GM18508 (cell line): ENCODE results near the gene ALPL.
"Not testable (repeated sequence)": the region's sequence is repeated elsewhere in the genome, so short reads cannot be mapped to it uniquely, and the experiment has no call there.

Source experiments
- ATAC-seq: cut with Tn5 transposase; IDR thresholded peaks from one replicate; pipeline ENCODE4 v1.9.1; 2021; ENCODE audit warnings: moderate number of reproducible peaks; ENCODE audit not compliant: insufficient read depth, unreplicated experiment

ALPL gene

DNA sequence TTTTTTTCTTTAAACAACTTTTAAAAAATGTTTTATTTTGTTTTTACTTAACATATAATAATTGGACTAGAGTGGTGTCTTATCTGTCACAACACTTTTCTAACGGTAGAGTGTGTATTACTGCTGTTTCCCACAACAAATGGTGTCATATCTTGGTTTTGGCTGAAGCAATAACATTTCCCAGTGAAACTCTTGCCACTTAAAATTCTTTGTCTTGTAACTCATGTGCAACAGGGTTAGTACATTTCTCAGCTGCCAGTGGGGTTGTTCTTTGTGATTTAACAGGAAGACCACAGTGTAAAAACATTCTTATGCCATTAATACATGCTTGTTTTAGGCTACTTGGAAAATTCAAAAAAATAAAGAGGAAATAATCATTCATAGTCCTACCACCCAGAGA, 43.5 kb downstream of the ALPL start:
- no peak for ATAC-seq

DNA sequence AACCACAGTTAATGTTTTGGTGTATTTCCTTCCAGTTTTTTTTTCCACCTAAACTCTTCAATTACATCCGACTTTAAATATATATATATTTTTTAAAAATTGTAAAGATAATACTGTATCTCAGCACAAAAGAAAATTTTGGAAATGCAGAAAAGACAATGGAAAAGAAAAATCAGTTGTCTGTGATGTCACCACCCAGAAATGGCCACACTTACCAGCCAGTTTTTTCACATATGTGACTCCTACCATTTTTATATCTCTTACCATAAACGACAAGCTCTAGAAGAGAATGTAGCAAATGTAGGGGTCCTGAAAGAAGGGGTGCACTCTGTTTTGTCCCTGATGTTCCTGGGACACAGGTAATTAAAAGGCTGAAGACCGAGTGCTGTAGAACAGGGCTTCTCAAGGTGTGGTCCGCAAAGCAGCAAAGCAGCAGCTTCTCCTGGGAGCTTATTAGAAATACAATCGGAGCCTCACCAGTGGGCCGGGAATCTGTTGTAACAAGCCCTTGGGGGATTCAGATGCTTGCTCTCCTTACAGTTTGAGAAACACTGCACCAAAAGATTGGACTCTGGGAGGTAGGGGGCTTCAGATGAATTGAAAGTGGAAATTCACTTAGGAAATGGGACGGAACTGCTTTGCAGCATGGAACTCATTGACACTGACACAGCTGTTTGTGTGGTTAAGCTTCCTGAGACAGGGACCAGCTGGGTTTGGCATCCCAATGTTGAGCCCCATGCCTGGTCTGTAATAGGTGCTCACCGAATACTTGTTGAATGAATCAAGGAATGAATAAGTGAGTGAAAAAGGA, 44.1 kb downstream of the ALPL start:
- no peak for ATAC-seq

DNA sequence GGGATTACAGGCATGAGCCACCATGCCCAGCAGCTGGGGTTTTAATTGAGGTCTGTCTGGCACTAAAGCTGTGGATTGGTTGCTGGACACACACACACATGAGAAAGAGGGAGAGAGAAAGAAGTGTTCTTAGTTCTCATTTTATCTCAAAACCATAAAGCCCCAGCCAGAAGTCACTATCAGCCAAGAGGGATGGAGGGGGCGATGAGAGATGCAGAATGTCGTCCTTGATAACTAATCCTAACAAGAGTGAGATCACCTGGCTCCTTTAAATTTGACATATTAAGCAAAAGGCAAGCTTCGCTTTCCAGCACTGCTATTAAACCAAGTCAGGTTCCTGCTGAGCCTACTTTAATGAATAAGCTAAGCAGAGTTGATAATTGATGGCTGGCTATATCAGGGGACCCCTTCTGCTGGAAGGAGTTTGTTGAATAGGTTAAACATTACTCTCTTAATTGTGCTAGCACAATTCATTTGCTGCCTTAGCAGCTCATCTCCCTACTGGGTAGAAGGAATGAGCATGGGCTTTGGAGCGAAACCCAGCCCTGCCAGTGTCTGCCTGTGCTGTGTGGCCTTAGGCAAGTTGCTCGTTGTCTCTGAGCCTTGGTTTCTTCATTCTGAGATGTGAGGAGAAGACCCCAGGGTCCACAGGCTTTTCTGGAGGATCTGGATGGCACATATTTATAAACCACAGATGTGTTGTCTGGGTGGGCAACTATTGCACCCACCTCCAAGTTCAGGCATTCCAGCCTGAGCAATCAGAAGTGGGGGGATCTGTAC, 50.8 kb downstream of the ALPL start:
- no peak for ATAC-seq

DNA sequence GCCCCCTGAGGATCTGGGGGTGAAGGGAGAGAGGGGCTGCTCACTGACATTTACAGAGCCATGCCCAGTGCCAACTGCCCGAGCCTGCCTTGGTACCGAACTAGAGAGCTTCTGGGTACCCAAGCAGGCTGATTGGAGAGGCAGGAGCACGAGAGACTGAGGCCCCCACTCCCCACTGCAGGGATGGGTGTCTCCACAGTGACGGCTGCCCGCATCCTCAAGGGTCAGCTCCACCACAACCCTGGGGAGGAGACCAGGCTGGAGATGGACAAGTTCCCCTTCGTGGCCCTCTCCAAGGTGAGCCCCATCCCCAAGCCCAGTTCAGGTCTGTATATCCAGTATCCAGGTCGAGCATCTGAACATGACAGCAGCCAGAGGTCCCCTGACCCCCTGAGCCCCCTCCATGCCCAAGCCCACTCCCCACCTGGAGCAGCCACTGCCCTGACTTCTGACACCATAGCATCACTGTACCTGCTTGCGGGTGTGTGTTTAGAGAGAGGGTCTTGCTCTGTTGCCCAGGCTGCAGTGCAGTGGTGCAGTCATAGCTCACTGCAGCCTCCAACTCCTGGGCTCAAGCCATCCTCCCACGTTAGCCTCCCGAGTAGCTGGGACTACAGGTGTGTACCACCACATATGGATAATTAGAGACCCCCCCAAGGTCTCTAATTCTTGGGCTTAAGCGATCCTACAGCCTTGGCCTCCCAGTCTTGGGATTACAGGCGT, 51.9 kb downstream of the ALPL start:
- no peak for ATAC-seq

DNA sequence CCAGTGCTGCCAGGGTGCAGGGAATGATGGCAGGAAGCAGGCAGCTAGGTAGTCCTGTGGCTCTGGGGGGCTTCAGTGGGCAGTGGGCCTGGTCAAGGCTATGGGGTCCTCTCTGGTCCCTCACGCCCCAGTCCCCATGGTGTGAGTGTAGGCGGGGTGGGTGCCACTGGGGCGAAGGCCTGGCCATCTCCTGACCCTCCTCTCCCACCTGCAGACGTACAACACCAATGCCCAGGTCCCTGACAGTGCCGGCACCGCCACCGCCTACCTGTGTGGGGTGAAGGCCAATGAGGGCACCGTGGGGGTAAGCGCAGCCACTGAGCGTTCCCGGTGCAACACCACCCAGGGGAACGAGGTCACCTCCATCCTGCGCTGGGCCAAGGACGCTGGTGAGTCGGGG, 53.7 kb downstream of the ALPL start:
- no peak for ATAC-seq

DNA sequence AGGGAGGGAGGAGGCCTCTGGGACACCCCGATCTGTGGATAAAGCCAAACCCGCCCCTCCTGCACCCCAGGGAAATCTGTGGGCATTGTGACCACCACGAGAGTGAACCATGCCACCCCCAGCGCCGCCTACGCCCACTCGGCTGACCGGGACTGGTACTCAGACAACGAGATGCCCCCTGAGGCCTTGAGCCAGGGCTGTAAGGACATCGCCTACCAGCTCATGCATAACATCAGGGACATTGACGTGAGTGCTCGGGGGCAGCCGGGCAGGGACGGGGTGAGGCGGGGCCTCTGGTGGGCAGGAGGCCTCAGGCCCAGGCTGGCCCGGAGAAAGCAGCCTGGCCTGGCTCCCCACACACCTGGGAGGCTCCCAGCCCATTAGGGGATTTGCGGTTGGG, 54.7 kb downstream of the ALPL start:
- ATAC-seq, result no peak

DNA sequence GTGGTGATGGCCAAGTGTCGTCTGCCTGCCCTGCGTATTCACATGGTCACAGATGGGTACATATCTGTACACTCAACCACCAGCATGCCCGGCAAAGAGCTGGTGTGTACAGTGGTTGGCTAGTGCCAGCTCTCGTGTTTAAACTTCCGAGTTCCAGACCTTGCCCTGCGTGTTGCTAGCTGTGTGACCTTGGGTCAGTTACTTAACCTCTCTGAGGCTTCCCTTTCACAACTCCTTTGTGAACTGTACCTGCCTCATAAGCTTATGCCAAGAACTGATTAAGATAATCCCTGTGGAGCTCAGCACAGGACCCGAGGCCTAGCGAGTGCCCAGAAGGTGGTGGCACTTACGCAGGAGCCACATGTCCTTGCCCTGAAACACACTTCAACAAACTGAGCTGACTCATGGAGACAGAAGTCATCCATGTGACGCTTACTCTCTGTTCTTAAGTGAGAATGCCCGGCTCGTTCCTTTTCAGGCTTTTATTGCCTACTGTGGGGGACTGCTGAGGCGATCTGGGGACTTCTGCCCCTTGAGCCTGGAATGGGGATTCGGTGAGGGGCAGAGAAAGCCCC, 55.4 kb downstream of the ALPL start:
- ATAC-seq, result no peak

DNA sequence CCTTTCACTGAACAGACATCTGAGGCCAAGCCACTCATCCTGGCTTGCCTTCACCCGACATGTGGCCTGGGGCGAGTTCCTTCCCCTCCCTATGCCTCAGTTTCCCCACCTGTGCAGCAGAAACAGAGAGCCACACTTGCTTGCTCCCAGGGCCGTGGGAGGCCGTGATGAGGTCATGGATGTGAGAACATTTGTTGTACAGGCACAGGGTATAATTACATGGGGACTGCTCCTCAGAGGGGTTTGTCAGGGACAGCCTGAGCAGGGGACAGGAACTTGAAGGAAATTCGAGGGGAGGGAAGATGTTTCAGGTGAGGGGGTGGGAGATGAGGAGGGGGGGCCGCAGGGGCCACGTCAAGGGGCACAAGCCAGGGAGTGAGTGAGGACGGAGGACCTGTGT, 56.1 kb downstream of the ALPL start:
- ATAC-seq, result no peak

DNA sequence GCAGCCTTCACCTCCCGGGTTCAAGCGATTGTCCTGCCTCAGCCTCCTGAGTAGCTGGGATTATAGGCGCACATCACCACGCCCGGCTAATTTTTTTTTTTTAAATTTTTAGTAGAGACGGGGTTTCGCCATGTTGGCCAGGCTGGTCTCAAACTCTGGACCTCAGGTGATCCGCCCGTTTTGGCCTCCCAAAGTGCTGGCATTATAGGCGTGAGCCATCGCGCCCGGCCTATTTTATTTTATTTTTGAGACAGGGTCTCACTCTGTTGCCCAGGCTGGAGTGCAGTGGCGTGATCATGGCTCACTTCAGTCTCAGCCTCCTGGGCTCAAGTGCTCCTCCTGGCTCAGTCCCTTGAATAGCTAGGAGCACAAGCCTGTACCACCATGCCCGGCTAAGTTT, 57.1 kb downstream of the ALPL start:
- ATAC-seq, result not testable (repeated sequence)

DNA sequence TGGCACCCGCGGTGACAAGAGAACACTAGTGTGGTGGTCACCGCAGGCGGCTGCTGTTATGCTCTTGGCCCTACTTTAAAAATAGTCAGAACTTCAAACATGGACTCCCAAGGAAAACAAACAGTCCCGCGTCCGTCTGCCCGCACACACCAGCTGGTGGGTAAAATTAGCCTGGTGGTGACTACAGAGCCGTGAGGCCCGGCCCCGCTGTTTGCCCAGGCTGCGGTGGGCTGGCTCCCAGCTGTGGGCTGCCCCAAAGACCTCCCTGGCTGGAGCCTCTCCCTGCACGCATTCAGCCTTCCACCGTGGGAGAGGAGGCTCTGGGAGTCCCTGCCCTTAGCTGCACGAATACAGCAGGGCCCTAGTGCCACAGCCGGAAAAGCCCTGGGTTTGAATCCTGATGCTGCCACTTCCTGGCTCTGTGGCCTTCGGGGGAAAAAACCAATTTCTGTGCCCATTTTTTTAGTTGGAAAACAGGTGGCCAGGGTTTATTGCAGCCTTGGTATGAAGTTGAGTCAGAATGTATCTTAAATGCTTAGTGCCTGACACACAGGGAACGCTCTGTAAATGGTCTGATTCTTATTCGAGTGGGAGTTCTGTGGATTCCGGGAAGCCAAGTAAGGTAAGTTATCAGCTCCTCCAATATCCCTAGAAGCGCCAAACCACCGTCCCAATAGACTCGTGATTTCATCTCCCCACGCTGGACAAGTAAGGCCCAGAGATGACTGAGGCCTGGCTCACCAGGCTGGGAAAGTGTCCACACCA, 58.2 kb downstream of the ALPL start:
- ATAC-seq, result no peak

DNA sequence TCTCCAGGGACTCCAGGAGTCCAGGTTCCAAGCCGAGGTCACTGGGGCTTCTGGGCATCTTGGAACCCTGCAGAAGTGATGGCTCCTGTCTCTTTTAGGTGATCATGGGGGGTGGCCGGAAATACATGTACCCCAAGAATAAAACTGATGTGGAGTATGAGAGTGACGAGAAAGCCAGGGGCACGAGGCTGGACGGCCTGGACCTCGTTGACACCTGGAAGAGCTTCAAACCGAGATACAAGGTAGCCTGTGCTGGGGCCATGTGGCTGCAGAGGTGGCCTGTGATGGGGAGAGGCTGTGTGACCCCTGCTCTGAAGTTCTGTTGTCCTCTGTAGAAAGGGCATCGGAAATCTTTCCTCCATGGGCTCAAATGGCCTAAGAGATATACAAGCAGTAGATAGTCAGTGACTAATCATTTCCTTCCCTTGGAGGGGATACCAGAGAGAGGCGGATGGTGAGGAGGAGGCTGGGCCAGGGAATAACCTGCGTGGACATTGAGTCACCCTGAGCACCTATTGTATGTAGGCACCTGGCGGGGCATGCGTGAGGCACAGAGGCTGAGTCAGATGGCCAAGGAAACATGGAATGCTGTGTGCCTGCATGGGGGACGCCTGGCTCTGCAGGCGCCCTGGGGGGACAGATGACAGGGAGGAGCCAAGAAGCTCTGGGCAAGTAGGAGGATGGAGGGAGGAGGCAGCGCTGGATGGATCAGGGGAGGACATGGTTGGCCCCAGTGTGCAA, 59.0 kb downstream of the ALPL start:
- ATAC-seq, result no peak

DNA sequence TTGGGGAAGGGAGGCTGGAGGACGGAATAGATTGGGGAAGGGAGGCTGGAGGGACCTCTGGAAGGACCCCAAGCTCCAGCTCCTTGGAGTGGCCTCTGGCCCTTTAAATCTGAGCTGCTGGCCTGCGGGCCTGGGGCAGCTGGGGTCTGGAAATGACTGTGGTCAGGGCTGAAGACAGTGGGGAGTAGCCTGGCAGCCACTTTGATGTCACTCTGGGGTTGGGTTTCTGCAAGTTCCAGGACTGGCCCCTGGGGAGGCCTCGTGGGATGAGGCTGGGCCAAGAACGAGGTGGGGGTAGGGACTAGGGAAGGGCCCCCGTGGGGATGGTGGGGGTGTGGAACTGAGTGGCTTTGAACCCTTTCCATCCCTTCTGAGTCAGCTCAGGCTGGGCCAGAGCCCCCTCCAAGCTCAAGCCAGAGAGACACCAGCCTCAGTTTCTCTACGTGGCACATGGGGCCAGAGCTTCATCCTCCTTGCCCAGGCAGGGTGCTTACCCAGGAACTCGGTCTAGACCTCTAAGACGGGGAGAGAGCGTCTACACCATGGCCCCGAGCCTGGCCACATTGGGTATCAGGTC, 59.7 kb downstream of the ALPL start:
- ATAC-seq, result no peak

DNA sequence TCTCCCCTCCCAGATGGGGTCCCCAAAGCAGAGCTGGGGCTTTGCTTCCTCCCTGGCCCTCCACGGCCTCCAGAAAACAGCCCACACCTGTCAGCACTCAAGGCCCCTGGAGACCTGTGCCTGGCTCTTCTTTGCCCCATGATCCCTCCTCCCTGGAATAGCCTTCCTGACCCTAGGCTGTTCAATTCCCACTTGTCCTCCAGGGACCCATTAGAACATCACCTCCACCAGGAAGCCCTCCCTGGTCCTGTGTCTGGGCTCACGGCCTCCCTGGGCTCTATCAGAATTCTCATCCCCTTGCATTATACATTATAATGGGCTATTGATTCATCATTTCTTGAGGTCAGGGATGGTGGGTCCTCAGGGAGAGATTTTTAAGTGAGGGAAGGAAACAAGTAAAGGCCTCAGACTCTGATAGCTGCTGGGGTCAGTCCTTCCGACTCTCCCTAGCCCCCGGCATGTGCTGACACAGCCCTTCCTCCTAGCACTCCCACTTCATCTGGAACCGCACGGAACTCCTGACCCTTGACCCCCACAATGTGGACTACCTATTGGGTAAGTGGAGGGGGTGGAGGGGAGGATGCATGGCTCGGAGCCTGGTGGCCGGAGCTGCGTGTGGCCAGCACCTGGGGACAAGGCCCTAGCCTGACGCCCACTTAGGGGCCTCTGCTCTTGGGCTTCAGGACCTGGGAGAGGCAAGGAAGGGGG, 60.8 kb downstream of the ALPL start:
- ATAC-seq, result no peak

DNA sequence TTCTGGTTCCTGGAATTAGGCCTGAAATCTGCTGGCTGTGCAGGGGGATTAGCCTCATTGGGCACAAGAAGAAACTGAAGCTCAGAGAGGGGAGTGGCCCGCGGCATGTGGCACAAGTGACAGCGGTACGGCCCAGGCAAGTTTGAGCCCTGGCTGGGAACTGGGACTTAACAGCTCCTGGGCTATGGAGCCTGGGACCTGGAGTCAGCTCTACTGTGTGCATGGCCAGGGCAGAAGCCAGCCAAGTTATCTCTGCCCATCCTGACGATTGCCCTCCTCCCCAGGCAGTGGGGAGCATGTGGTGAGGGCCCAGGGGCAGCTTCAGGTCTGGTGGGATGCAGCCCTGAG, 61.3 kb downstream of the ALPL start:
- ATAC-seq, result no peak

DNA sequence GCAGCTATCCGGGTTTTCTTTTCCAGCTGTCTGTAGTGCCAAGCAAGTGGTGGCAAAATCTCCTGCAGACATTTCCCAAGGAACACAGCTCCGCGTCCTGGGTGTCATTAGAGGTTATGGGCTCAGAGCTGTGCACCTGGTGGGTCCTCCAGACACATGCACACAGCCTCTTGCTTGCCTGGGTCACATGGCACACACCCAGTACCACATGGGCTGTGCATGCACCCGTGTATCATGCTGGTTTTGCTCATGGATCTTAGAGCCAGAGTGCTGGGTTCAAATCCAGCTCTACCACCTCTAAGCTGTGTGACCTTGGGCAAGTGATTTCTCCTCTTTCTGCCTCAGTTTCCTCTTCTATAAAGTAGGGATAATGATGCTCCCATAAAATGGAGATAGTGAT, 61.7 kb downstream of the ALPL start:
- no peak for ATAC-seq

DNA sequence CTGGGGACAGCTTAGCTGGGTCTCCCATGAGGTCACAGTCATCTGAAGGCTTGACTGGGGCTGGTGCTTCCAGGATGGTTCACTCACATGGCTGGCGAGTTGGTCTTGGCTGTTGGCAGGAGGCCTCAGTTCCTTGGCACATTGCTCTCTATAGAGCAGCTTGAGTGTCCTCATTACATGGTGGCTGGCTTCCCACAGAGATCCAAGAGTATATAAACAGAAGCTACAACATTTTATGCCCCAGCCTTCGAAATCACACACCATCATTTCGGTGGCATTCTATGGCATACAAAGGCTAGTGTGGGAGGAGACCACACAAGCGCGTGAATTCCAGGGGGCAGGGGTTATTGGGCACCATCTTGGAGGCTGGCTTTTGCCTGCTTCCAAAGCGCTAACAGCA, 63.0 kb downstream of the ALPL start:
- no peak for ATAC-seq

DNA sequence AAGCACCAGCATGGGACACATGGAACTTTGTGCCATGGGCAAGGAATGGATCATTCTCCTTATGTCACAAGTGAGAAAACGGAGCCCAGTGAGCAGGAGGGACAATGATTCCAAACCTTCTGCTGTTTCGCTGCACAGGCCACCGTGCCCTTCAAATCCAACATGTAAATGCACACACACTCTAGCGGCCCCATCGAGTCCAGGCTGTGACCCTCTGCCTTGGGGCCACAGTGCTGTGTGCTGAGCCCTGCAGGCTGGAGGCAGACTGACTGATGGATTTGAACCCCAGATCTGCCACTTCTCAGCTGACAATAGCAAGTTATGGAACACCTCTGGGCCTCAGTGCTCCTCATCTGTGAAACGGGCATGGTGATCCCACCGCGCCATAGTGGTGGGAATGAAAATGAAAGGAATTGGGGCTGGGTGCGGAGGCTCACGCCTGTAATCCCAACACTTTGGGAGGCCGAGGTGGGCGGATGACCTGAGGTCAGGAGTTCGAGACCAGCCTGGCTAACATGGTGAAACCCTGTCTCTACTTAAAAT, 63.6 kb downstream of the ALPL start:
- ATAC-seq, result no peak

DNA sequence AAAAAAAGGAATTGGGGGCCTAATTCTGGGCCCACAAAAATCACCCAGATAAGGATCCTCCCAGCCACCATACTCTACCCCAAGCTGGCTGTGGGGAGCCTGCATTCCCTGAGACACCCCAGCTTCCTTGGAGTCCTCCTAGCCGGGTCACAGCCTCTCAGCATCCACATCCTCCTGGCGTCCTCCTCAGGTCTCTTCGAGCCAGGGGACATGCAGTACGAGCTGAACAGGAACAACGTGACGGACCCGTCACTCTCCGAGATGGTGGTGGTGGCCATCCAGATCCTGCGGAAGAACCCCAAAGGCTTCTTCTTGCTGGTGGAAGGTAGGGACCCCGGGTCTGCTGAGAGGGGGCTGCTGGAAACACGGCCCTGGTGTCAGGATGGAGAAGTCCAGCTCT, 64.3 kb downstream of the ALPL start:
- no peak for ATAC-seq
